Mesothelial cell of epicardium (in vitro differentiated cells): ENCODE results near the gene CASP2. TPM values are rescaled to one million over a fixed set of nuclear protein-coding genes. Genes with fewer than 3 reads are reported as not detected.
A peak's percentile ranks its signal among the peaks of the same experiment; 100 is the strongest.

ENCODE experiments used
- DNase-seq, 2 experiments: peaks; one replicate each; pipeline ENCODE4 v3.0.0; 2021; ENCODE audit warnings: low spot score in 2 of 2; ENCODE audit not compliant: unreplicated experiment in 2 of 2
- H3K27ac Mint-ChIP-seq: 2 replicates; pipeline ENCODE4 v1.8.0; 2021; ENCODE audit warnings: mixed read lengths
- H3K27me3 Mint-ChIP-seq: 2 replicates; pipeline ENCODE4 v1.8.0; 2021; ENCODE audit warnings: low read depth, mixed read lengths
- H3K36me3 Mint-ChIP-seq: 2 replicates; pipeline ENCODE4 v1.8.0; 2021; ENCODE audit warnings: mixed read lengths
- H3K4me1 Mint-ChIP-seq: 2 replicates; pipeline ENCODE4 v1.8.0; 2021; ENCODE audit warnings: mixed read lengths
- H3K4me3 Mint-ChIP-seq: 2 replicates; pipeline ENCODE4 v1.8.0; 2021; ENCODE audit warnings: mild to moderate bottlenecking, moderate library complexity, mixed read lengths
- H3K9me3 Mint-ChIP-seq: 2 replicates; pipeline ENCODE4 v1.8.0; 2021; ENCODE audit warnings: mixed read lengths
- CTCF ChIP-seq: fragments of 200-600 bp; sonication (generic); IDR thresholded peaks from one replicate; pipeline ENCODE4 v1.5.0; 2021; ENCODE audit warnings: antibody characterized with exemption; ENCODE audit not compliant: unreplicated experiment
- total RNA-seq: library from RNA; stranded (reverse); gene quantifications from 3 replicates; pipeline ENCODE4 v1.2.1, GENCODE V29; 2021

CASP2 gene
- total RNA-seq, 1 donor from 2014 or later: 53.3 TPM

GRCh38 chr7:143305423-143306070 is 17.4 kb downstream of the CASP2 start:
- peak in 1 of 2 experiments; percentile 55 for DNase-seq
- TF ChIP-seq CTCF: peak; percentile 37
- no peaks in the 10 kb centered on the region for H3K27me3 Mint-ChIP-seq
- no peaks in the 10 kb centered on the region for H3K4me1 Mint-ChIP-seq
- H3K27ac Mint-ChIP-seq: no peak overlapping the region
- H3K4me3 Mint-ChIP-seq: no peak overlapping the region
- H3K36me3 Mint-ChIP-seq: peaks cover 71% of the 10 kb centered on the region
- H3K9me3 Mint-ChIP-seq: no peaks in the 10 kb centered on the region

GRCh38 chr7:143308632-143309031 is 20.5 kb downstream of the CASP2 start:
- Mint-ChIP-seq H3K27ac (no peak overlapping the region), H3K9me3 (no peaks in the 10 kb centered on the region), H3K36me3 (peaks cover 55% of the 10 kb centered on the region), H3K4me3 (no peak overlapping the region), H3K27me3 (no peaks in the 10 kb centered on the region), H3K4me1 (no peaks in the 10 kb centered on the region)
- no peak for DNase-seq
- no peak for TF ChIP-seq CTCF

- no peaks in the 10 kb centered on the region for H3K27me3 Mint-ChIP-seq
- DNase-seq: no peak
- H3K9me3 Mint-ChIP-seq: no peaks in the 10 kb centered on the region
- peaks cover 14% of the 10 kb centered on the region for H3K36me3 Mint-ChIP-seq
- peaks cover 12% of the 10 kb centered on the region for H3K4me1 Mint-ChIP-seq
- no peak overlapping the region for H3K27ac Mint-ChIP-seq
- TF ChIP-seq CTCF: no peak
- H3K4me3 Mint-ChIP-seq: no peak overlapping the region
Observed at GRCh38 chr7:143314127-143314526, 26.0 kb downstream of the CASP2 start.

- TF ChIP-seq CTCF: no peak
- H3K4me3 Mint-ChIP-seq: no peak within 1 kb of the TSS
- H3K27ac Mint-ChIP-seq: no peak within 1 kb of the TSS
- peaks cover 7% of the 10 kb centered on the region for H3K36me3 Mint-ChIP-seq
- no peak for DNase-seq
- peaks cover 12% of the 10 kb centered on the region for H3K4me1 Mint-ChIP-seq
- no peaks in the 10 kb centered on the region for H3K9me3 Mint-ChIP-seq
- H3K27me3 Mint-ChIP-seq: no peaks in the 10 kb centered on the region
Observed at GRCh38 chr7:143315776-143316175, 27.6 kb downstream of the CASP2 start, which contains the start of gene CLCN1. TSS of gene CLCN1 (plus strand) at chr7:143316111. CDS start at chr7:143316213, 102 bp downstream.

- H3K4me3 Mint-ChIP-seq: no peak overlapping the region
Observed at GRCh38 chr7:143316492-143316891, 28.3 kb downstream of the CASP2 start.

More at GRCh38 chr7:143316492-143316891, 28.3 kb downstream of the CASP2 start:
- Mint-ChIP-seq H3K4me1 (peaks cover 12% of the 10 kb centered on the region), H3K27me3 (no peaks in the 10 kb centered on the region), H3K27ac (no peak overlapping the region), H3K36me3 (peaks cover 7% of the 10 kb centered on the region), H3K9me3 (no peaks in the 10 kb centered on the region)
- TF ChIP-seq CTCF: no peak
- DNase-seq: no peak
